Activated T-cell treated with anti-CD3 and anti-CD28 coated beads for 4 hours (primary cell): ENCODE measurements around the gene SH3RF2.
"Not testable (repeated sequence)": the region's sequence is repeated elsewhere in the genome, so short reads cannot be mapped to it uniquely, and the experiment has no call there.

ENCODE experiments used
- DNase-seq: peaks from one replicate; pipeline ENCODE4 v3.0.0-alpha.2; 2020

Gene SH3RF2

GRCh38 chr5:145936401-145937131 lies at the start of gene SH3RF2:
SH3RF2 (plus strand) TSS chr5:145936578; CDS start chr5:145937929, 1,351 bp downstream.
- DNase-seq: no peak

GRCh38 chr5:145887217-145887616 lies 49.2 kb upstream of the SH3RF2 start:
- DNase-seq: no peak

DNA sequence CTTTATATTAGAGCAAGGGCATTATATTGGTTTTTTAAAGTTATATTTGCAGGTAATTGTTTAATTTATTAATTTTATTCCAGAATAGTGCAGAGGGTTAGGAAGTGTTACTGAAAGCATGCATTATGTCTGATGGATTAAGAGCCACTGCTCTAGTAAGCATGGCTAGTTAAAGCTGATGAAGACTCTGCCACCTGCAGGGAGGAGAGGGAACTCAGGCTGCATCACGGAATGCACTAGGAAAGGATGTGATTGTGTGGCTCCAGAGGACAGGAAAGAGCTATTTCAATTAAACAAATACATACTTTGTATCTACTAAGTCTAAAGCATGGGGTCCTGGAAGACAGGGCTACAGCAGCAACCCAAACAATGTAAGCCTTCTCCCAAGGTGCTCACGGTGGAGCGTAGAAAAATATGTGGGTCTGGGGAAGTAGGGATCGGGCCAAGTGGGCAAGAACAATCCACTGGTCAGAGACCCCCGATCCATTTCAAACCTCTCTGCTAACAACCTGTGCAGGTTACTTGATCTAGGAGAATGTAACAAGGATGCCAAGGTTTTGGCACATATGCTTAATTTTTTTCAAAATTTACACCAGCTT lies 48.3 kb upstream of the SH3RF2 start:
- no peak for DNase-seq

GRCh38 chr5:145889611-145890010 lies 46.8 kb upstream of the SH3RF2 start:
- DNase-seq: no peak

- DNase-seq: not testable (repeated sequence)
Observed at GRCh38 chr5:145891378-145891777, 45.0 kb upstream of the SH3RF2 start.

GRCh38 chr5:145898171-145898570 lies 38.2 kb upstream of the SH3RF2 start:
- no peak for DNase-seq

DNA sequence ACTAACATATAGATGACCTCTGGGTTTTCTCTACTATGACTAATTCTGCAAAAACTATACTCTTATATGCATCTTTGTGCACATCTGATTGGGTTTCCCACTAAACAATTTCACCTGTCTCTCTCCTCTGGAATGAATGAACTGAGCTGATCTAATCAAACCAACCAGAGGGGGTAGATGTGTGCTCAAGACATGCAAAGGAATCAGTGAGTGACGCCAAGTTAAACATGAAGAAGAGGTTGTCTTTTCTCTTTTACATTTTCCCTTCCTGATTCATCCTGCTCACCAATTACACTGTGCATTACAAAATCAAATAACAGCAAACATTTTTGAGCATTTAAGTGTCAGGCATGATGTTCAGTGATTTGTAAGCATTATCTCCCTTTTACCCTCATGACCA lies 34.0 kb upstream of the SH3RF2 start:
- DNase-seq: no peak

- no peak for DNase-seq
Observed at GRCh38 chr5:145903113-145903512, 33.3 kb upstream of the SH3RF2 start.

GRCh38 chr5:145903867-145904266 lies 32.5 kb upstream of the SH3RF2 start:
- no peak for DNase-seq

DNA sequence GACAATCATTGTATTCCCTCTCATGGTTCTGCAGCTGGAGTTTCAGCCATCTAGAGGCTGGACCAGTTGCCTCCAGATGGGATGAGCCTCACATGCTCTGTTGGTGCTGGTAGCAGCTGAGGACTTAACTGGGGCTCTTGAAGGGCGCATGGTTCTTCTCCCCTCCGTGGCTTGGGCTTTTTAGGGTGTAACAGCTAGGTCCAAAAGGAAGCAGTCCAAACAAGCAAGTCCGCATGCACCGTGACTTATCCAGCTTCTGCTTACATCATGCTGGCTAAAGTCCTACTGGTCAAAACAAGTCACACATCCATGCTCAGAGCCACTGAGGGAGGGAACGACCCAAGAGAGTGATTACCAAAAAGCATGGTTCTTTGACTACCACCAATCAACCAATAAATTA lies 31.6 kb upstream of the SH3RF2 start:
- no peak for DNase-seq

GRCh38 chr5:145906401-145906800 lies 30.0 kb upstream of the SH3RF2 start:
- no peak for DNase-seq

DNA sequence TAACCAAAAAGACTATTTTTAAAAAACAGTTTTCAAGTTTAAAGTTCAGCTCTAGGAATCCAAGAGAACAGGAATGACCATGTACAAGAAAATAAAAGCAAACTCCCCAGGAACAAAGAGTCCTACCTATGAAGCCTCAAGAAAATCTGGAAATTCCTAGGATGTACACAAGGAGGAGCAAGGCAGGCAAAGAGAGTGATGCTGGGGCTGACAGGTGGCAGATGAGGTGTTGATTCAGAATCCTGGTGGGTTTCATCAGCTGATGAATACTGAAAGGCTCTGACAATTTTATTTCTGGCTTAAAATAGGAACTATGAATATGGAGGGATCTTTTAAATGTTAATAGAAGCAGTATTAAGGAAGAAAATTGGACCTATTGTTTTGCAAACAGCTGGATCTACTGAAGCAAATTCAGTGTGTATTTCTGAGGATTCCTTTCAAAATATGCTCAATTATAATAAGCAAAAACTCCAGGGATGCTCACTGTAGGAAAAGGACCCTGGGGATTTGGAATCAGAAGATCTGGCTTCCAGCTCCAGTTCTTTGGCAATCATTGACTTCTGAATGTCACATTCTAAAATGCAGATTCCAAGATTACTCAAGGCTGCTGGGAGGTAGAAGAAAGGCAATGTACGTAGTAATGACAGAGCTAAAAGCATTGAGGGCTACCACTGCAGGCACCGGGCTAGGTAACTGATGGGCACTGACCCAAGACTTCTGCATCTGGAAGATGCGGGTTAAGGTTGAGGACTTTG lies 28.0 kb upstream of the SH3RF2 start:
- DNase-seq: no peak

GRCh38 chr5:145911164-145911563 lies 25.2 kb upstream of the SH3RF2 start:
- DNase-seq: no peak

DNA sequence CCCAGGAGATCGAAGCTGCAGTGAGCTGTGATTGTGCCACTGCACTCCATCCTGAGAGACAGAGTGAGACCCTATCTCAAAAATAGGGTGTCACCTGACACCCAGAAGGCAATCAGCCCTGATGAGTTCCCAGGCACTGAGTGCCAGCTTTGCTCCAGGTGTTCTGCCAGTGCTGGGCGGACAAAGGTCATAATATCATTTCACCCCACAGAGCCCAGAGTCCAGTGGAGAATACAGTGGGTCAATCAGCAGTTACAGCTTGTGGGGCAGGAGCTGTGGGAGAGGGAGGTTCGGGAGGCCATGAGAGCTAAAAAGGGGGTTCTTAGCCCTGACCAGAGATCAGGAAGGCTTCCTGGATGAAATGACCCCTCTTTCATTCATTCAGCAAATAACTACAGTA lies 24.4 kb upstream of the SH3RF2 start:
- DNase-seq: no peak

DNA sequence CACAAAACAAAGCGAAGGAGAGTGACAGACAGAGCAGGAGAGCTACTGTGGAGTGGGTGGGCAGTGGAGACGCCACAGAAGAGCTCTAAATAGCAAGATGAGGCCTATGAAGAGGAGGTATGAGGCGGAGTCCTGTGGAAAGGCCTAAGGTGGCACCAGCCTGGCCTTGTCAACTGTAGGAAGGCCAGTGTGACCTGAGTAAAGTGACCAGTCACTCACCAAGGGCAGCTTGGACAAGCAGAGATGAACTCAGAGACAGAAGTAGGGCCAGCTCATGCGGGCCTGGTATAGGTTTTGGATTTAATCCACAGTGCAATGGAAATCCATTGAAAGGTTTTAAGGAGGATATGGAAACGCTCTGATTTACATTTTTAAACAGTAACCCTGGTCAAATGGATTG lies 23.8 kb upstream of the SH3RF2 start:
- DNase-seq: no peak

- DNase-seq: no peak
Observed at GRCh38 chr5:145913701-145914100, 22.7 kb upstream of the SH3RF2 start.

GRCh38 chr5:145915970-145916638 lies 20.3 kb upstream of the SH3RF2 start:
- DNase-seq: no peak

DNA sequence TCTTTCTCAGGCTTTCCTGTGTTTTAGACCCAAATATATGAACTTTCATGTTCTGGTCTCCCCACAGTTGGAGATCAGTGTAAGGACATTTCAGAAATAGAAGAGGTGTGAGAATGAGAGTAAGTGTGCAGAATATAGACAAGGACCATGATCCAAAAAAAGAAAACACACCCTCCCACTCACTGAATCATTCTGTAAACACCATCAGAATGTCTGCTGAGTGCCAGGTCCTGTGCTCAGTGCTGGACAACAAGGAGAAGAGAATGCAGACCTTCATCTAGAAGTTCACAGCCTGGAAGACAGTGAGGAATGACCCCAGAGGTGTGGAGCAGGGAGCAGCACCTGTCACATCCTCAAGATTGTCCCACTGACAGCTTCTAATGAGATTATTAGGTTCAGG lies 19.1 kb upstream of the SH3RF2 start:
- DNase-seq: no peak

DNA sequence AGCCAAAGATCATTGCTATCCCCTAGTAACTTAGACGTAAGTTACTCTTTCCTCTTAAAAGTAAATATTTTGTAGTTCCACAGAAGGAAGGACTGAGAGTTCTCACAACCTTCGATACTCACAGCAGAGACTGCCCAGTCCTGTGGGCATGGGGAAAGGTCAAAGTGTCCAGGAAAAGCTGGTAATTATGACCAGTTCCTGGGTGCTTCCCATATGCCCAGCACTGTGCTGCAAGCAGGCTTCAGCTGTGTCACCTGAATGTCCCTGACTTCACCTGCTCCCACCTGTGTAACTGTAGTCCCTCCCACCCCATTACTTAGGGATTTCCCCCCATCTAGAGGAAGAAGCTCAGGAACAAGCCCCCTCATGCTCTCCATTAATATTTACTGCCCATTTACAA lies 18.0 kb upstream of the SH3RF2 start:
- no peak for DNase-seq

DNA sequence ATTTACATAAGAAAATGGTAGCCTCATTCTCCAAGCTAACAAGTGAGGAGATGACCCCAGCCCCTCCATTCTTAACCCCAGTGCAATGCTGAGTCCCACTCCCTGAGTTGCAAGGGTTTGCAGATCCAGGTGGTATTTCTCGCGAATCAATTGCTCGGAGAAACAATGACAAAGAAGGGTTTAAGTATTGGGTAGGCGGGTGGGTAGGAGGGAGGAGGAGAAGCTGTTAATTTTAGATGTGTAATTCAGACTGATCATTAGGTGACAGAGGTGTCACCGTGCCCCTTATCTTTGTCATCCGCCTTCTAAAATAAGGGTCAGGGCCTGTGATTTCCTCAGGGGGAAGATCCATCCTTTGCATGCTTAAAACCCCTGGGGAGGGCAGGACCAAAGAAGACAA lies 17.0 kb upstream of the SH3RF2 start:
- DNase-seq: no peak

DNA sequence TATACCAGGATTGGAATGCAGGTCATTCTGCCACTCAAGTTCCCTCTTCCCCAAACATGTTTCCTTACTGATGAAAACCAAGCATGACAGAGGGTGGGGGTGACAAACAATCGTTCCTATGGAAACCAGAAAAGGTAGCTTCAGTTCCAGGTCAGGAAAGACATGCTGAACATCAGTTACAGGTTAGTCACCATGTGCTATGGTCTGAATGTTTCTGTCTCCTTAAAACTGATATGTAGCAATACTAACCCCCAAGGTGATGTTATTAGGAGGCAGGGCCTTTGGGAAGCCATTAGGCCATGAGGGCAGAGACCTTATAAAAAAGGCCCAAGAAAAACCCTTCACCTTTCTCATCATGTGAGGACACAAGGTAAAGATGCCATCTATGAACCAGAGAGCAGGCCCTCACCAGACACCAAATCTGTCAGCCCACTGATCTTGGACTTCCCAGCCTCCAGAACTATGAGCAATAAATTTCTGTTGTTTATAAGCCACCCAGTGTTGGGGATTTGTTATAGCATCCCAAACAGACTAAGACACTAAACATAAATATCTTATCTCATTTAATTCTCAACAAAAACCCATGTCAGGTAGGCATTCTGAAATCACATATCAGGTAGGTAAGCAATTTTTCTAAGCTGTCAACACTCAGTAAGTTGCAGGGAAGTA lies 15.7 kb upstream of the SH3RF2 start:
- DNase-seq: no peak

- DNase-seq: no peak
Observed at GRCh38 chr5:145921211-145921610, 15.2 kb upstream of the SH3RF2 start.

DNA sequence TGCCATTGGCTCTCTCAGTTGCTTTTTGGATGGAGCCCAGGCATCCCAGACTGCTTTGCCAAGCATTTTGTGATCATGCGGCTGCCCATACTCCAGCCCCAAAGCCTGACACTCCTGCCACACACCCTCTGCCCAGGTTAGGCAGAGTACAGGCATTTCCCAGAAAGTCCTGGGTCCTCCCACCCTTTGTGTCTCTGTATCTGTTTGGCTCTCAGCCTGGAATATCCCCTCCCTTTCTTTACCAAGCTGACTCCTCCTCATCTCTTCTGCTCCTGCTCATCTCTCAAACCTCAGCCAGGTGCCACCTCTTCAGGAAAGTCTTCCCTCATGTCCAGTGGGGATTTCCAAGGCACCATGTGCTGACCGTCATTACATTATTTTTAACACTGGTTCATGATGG lies 14.3 kb upstream of the SH3RF2 start:
- no peak for DNase-seq
